Activated gamma-delta T cell treated with anti-CD3 and anti-CD28 coated beads, Interleukin-2, amount 50 U/mL, for 16 hours (primary cell): Measurements from ENCODE around the gene CPNE5.

Experiments
- DNase-seq: peaks from one replicate; pipeline ENCODE4 v3.0.0-alpha.2; 2020; ENCODE audit warnings: low read depth

The CPNE5 gene

GRCh38 chr6:36765190-36765589, 74.1 kb downstream of the CPNE5 start:
- no peak for DNase-seq

GRCh38 chr6:36762123-36762522, 77.1 kb downstream of the CPNE5 start:
- DNase-seq: no peak

GRCh38 chr6:36760685-36761435, 78.4 kb downstream of the CPNE5 start:
- DNase-seq: no peak

- peak; percentile 67 for DNase-seq
These were observed 80.0 kb downstream of the CPNE5 start for GRCh38 chr6:36759148-36759759.

- no peak for DNase-seq
These were observed 80.6 kb downstream of the CPNE5 start for GRCh38 chr6:36758516-36759147.

GRCh38 chr6:36757943-36758508, 81.2 kb downstream of the CPNE5 start:
- DNase-seq: no peak

- DNase-seq: no peak
These were observed 82.0 kb downstream of the CPNE5 start for GRCh38 chr6:36757206-36757605.

GRCh38 chr6:36756786-36757185, 82.5 kb downstream of the CPNE5 start:
- no peak for DNase-seq

GRCh38 chr6:36755435-36756348, 83.6 kb downstream of the CPNE5 start:
- DNase-seq: peak; percentile 60

- no peak for DNase-seq
These were observed 84.4 kb downstream of the CPNE5 start for GRCh38 chr6:36754582-36755434.

GRCh38 chr6:36753671-36754405, 85.4 kb downstream of the CPNE5 start:
- DNase-seq: no peak

- no peak for DNase-seq
These were observed 86.2 kb downstream of the CPNE5 start for GRCh38 chr6:36752886-36753506.

- no peak for DNase-seq
These were observed 86.9 kb downstream of the CPNE5 start for GRCh38 chr6:36752187-36752885.

GRCh38 chr6:36751833-36752186, 87.4 kb downstream of the CPNE5 start:
- DNase-seq: no peak

GRCh38 chr6:36751091-36751490, 88.2 kb downstream of the CPNE5 start:
- DNase-seq: no peak

GRCh38 chr6:36749829-36750489, 89.3 kb downstream of the CPNE5 start:
- no peak for DNase-seq

GRCh38 chr6:36746251-36746650, 93.0 kb downstream of the CPNE5 start:
- no peak for DNase-seq

GRCh38 chr6:36745836-36746235, 93.4 kb downstream of the CPNE5 start:
- DNase-seq: no peak

- DNase-seq: no peak
These were observed 94.0 kb downstream of the CPNE5 start for GRCh38 chr6:36745283-36745682.
